OCI-LY3 (cell line): ENCODE measurements around the gene HOXA3.

Source experiments
- H2AFZ ChIP-seq: fragments of 200-600, 300-600 bp; shearing (Covaris generic); 2 replicates; pipeline ENCODE4 v1.6.0; 2014; ENCODE audit warnings: antibody characterized with exemption, low read depth, low read length
- H3K27ac ChIP-seq: fragments of 200-600, 300-600 bp; sonication (generic); 2 replicates; pipeline ENCODE4 v1.5.1; 2014; ENCODE audit warnings: mild to moderate bottlenecking, low read length, moderate library complexity, mixed read lengths
- H3K27me3 ChIP-seq: fragments of 200-600, 300-600 bp; sonication (generic); 2 replicates; pipeline ENCODE4 v1.6.1; 2014; ENCODE audit warnings: low read depth, low read length, mixed read lengths
- H3K36me3 ChIP-seq: fragments of 200-600, 300-600 bp; sonication (generic); replicated peaks from 2 replicates; pipeline ENCODE3; 2014; ENCODE audit warnings: low read depth, low read length, mixed read lengths
- H3K4me1 ChIP-seq: fragments of 300-600, 200-600 bp; sonication (generic); 2 replicates; pipeline ENCODE4 v1.6.1; 2014; ENCODE audit warnings: low read length, mixed read lengths
- H3K4me2 ChIP-seq: fragments of 200-600, 300-600 bp; sonication (generic); 2 replicates; pipeline ENCODE4 v1.6.1; 2014; ENCODE audit warnings: low read length, mixed read lengths
- H3K4me3 ChIP-seq: fragments of 300-600, 200-600 bp; sonication (generic); 2 replicates; pipeline ENCODE4 v1.5.1; 2014; ENCODE audit warnings: antibody characterized with exemption, mild to moderate bottlenecking, low read length, moderate library complexity
- H3K79me2 ChIP-seq: fragments of 300-600, 200-600 bp; shearing (Covaris generic); 2 replicates; pipeline ENCODE4 v1.6.1; 2014; ENCODE audit warnings: mild to moderate bottlenecking, low read length, mixed read lengths
- H3K9ac ChIP-seq: fragments of 300-600, 200-600 bp; shearing (Covaris generic); 2 replicates; pipeline ENCODE4 v1.6.0; 2014; ENCODE audit warnings: mild to moderate bottlenecking, low read length, moderate library complexity
- H3K9me3 ChIP-seq: fragments of 200-600, 300-600 bp; shearing (Covaris generic); 2 replicates; pipeline ENCODE4 v1.6.1; 2014; ENCODE audit warnings: low read length, mixed read lengths; ENCODE audit not compliant: insufficient read depth
- H4K20me1 ChIP-seq: fragments of 200-600, 300-600 bp; sonication (generic); 2 replicates; pipeline ENCODE4 v1.6.1; 2016; ENCODE audit warnings: low read length, mixed read lengths; ENCODE audit not compliant: insufficient read depth
- EZH2phosphoT487 ChIP-seq: fragments of 200-600 bp; shearing (Covaris generic); IDR thresholded peaks from 2 replicates; pipeline ENCODE4 v1.6.1; 2018; ENCODE audit warnings: antibody characterized with exemption, mixed run types, low read depth
- TF ChIP-seq, protein P1 (sequence below): fragments of 200-600, 300-600 bp; sonication (generic); IDR thresholded peaks from 2 replicates; pipeline ENCODE4 v1.5.1; 2014; ENCODE audit warnings: antibody characterized with exemption, low read length, low read depth

The HOXA3 gene

GRCh38 chr7:27148756-27149641 is 3.4 kb downstream of the HOXA3 start:
- Histone ChIP-seq H3K27ac (no peak overlapping the region), H3K27me3 (no peaks in the 10 kb centered on the region)

GRCh38 chr7:27148031-27148755 is 4.2 kb downstream of the HOXA3 start:
- H3K36me3 ChIP-seq, result no peaks in the 10 kb centered on the region
- no peak overlapping the region for H3K4me2 ChIP-seq
- no peak overlapping the region for H3K9ac ChIP-seq
- H3K27ac ChIP-seq, result no peak overlapping the region
- H2AFZ ChIP-seq, result no peak overlapping the region
- H3K9me3 ChIP-seq, result no peaks in the 10 kb centered on the region
- TF ChIP-seq EZH2phosphoT487, result no peak
- TF ChIP-seq, protein P1, sequence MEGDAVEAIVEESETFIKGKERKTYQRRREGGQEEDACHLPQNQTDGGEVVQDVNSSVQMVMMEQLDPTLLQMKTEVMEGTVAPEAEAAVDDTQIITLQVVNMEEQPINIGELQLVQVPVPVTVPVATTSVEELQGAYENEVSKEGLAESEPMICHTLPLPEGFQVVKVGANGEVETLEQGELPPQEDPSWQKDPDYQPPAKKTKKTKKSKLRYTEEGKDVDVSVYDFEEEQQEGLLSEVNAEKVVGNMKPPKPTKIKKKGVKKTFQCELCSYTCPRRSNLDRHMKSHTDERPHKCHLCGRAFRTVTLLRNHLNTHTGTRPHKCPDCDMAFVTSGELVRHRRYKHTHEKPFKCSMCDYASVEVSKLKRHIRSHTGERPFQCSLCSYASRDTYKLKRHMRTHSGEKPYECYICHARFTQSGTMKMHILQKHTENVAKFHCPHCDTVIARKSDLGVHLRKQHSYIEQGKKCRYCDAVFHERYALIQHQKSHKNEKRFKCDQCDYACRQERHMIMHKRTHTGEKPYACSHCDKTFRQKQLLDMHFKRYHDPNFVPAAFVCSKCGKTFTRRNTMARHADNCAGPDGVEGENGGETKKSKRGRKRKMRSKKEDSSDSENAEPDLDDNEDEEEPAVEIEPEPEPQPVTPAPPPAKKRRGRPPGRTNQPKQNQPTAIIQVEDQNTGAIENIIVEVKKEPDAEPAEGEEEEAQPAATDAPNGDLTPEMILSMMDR, result no peak
- peaks cover 10% of the 10 kb centered on the region; the same call in 1 of the 2 replicates for H3K4me1 ChIP-seq
- H3K4me3 ChIP-seq, result no peak overlapping the region
- H3K79me2 ChIP-seq, result peaks cover 12% of the 10 kb centered on the region
- no peaks in the 10 kb centered on the region for H3K27me3 ChIP-seq
- H4K20me1 ChIP-seq, result no peaks in the 10 kb centered on the region

More at GRCh38 chr7:27148756-27149641, 3.4 kb downstream of the HOXA3 start:
- H2AFZ ChIP-seq, result no peak overlapping the region
- H3K9me3 ChIP-seq, result no peaks in the 10 kb centered on the region
- peaks cover 10% of the 10 kb centered on the region; the same call in 1 of the 2 replicates for H3K4me1 ChIP-seq
- no peak for TF ChIP-seq EZH2phosphoT487
- TF ChIP-seq, protein P1, result no peak
- peaks cover 12% of the 10 kb centered on the region for H3K79me2 ChIP-seq
- H3K4me2 ChIP-seq, result peak overlapping the region; percentile 97
- no peaks in the 10 kb centered on the region for H4K20me1 ChIP-seq
- peak overlapping the region; percentile 72; the same call in 1 of the 2 replicates for H3K9ac ChIP-seq
- no peaks in the 10 kb centered on the region for H3K36me3 ChIP-seq
- peak overlapping the region; percentile 83 for H3K4me3 ChIP-seq

DNA sequence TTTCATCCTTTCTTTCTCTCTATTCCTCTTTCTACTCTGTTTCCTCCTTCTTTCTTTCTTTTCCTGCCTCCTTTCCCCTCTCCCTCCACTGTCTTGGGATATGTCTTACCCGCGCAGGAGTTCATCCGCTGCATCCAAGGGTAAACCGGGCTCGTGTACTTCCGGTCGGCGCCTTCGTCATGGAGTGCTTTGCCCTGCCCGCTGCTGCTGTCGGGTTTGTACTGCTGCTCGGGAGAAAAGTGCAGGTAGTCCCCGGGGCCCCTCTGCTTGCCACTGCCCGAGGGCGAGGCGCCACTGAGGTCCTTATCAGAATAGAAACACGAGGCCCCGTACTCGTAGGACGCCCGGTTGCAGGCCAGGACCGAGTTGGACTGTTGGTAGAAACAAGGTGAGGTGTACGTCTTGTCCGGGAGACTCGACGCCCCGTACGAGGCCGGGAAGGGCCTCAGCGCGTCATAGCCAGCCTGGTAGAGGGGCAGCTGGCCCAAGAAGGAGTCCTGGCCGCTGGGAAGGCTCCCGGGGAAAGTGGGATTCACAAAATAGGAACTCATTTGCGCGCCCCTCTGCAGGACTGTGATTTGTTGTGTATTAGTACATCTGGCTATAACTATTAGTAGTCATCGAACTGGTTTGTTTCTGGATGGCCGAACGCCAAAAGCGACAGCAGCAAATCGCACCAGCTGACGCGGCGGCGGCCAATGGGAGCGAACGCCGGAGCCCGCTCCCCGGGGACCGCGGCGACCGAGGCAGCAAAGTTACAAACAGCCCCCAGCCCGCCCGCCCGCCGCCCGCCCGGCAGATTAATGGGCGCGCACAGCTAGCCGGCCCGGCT is 5.0 kb downstream of the HOXA3 start, which contains the start of gene HOXA6:
Gene HOXA6 (minus strand): TSS at position 576 of the 832 bp plus-strand sequence. CDS start 25 bp downstream, at position 551.
- Histone ChIP-seq H3K27me3 (no peaks in the 10 kb centered on the region), H3K4me3 (no peak within 1 kb of the TSS), H3K79me2 (peaks cover 12% of the 10 kb centered on the region), H3K9me3 (no peaks in the 10 kb centered on the region), H2AFZ (no peak within 1 kb of the TSS), H3K9ac (no peak within 1 kb of the TSS), H3K27ac (no peak within 1 kb of the TSS), H3K4me1 (peaks cover 10% of the 10 kb centered on the region; the same call in 1 of the 2 replicates), H3K36me3 (no peaks in the 10 kb centered on the region), H3K4me2 (no peak within 1 kb of the TSS), H4K20me1 (no peaks in the 10 kb centered on the region)
- TF ChIP-seq, protein P1, result no peak
